IMR-90 (cell line): Measurements from ENCODE around the gene NACA. TPM values are rescaled to one million over a fixed set of nuclear protein-coding genes. Genes with fewer than 3 reads are reported as not detected.

Source experiments
- ATAC-seq: fragments of 200-7000 bp; cut with Tn5 transposase; 2 replicates; pipeline ENCODE4 v1.9.1; 2020; ENCODE audit warnings: low read depth, mild to moderate bottlenecking, moderate library complexity
- BruUV-seq: library from RNA; stranded (reverse); fragments of 400-500 nt; replicated peaks from 2 replicates; lab custom pipeline; 2021; lab: Mats Ljungman, UMichigan
- CTCF ChIA-PET: fragments of 300-600 bp; formaldehyde crosslinking; extraction: SDS; loops from one replicate; lab custom pipeline; 2021; ENCODE audit warnings: antibody characterized with exemption; lab: Yijun Ruan, JAX
- POLR2A ChIA-PET: fragments of 300-600 bp; sonication (Branson Sonifier 250); formaldehyde crosslinking; loops from one replicate; lab custom pipeline; 2022; ENCODE audit warnings: antibody characterized with exemption; ENCODE audit not compliant: unreplicated experiment; lab: Charles Lee
- DNase-seq: peaks from one replicate; pipeline ENCODE4 v3.0.0; 2013
- H2AFZ ChIP-seq: replicated peaks from 2 replicates; pipeline ENCODE3; 2013; ENCODE audit warnings: low read length, mild to moderate bottlenecking; ENCODE audit not compliant: poor library complexity
- H2AK5ac ChIP-seq: 2 replicates; pipeline ENCODE4 v1.6.1; 2013; ENCODE audit warnings: low read depth, low read length, inconsistent platforms
- H2AK9ac ChIP-seq: replicated peaks from 2 replicates; pipeline ENCODE3; 2013; ENCODE audit warnings: mild to moderate bottlenecking, low read depth, low read length, moderate library complexity; ENCODE audit not compliant: poor library complexity
- H2BK120ac ChIP-seq: 2 replicates; pipeline ENCODE4 v1.6.1; 2013; ENCODE audit warnings: low read depth, low read length, inconsistent platforms
- H2BK15ac ChIP-seq: 3 replicates; pipeline ENCODE4 v1.6.1; 2013; ENCODE audit warnings: low read depth, low read length, inconsistent platforms
- H2BK20ac ChIP-seq: 2 replicates; pipeline ENCODE4 v1.6.1; 2013; ENCODE audit warnings: low read depth, mild to moderate bottlenecking, inconsistent platforms, low read length, moderate library complexity
- H2BK5ac ChIP-seq: 2 replicates; pipeline ENCODE4 v1.6.1; 2013; ENCODE audit warnings: mild to moderate bottlenecking, low read depth, low read length, inconsistent platforms; ENCODE audit not compliant: poor library complexity, severe bottlenecking
- H3K14ac ChIP-seq: replicated peaks from 2 replicates; pipeline ENCODE4 v1.6.1; 2013; ENCODE audit warnings: low read depth, low read length, inconsistent platforms
- H3K18ac ChIP-seq: 2 replicates; pipeline ENCODE4 v1.6.1; 2013; ENCODE audit warnings: low read depth, low read length, control low read depth
- H3K23ac ChIP-seq: 2 replicates; pipeline ENCODE4 v1.6.1; 2013; ENCODE audit warnings: low read depth, low read length, inconsistent platforms
- H3K27ac ChIP-seq: 2 replicates; pipeline ENCODE4 v1.5.1; 2013; ENCODE audit warnings: mild to moderate bottlenecking, control low read depth, low read length; ENCODE audit not compliant: insufficient read depth
- H3K27me3 ChIP-seq: 2 replicates; pipeline ENCODE4 v1.6.1; 2013; ENCODE audit warnings: low read length; ENCODE audit not compliant: control insufficient read depth, insufficient read depth
- H3K36me3 ChIP-seq: 2 replicates; pipeline ENCODE4 v1.6.1; 2013; ENCODE audit warnings: low read length, mixed read lengths; ENCODE audit not compliant: control insufficient read depth, insufficient read depth
- H3K4ac ChIP-seq: 2 replicates; pipeline ENCODE4 v1.6.1; 2013; ENCODE audit warnings: low read depth, low read length, inconsistent platforms
- H3K4me1 ChIP-seq: 2 replicates; pipeline ENCODE4 v1.6.1; 2013; ENCODE audit warnings: low read length, mixed read lengths; ENCODE audit not compliant: control insufficient read depth, insufficient read depth
- H3K4me2 ChIP-seq: 2 replicates; pipeline ENCODE4 v1.6.1; 2013; ENCODE audit warnings: low read depth, mild to moderate bottlenecking, control low read depth, low read length, moderate library complexity
- H3K4me3 ChIP-seq: 2 replicates; pipeline ENCODE4 v1.5.1; 2013; ENCODE audit warnings: low read depth, mild to moderate bottlenecking, control low read depth, low read length, moderate library complexity; ENCODE audit not compliant: insufficient read depth
- H3K56ac ChIP-seq: 2 replicates; pipeline ENCODE4 v1.6.1; 2013; ENCODE audit warnings: low read length, inconsistent platforms; ENCODE audit not compliant: insufficient read depth; ENCODE audit errors: extremely low read depth
- H3K79me1 ChIP-seq, 2 experiments: 2 replicates each; pipeline ENCODE4 v1.6.1; 2013; ENCODE audit warnings: low read length in 2 of 2, inconsistent platforms in 1 of 2, low read depth in 1 of 2
- H3K9ac ChIP-seq: 2 replicates; pipeline ENCODE4 v1.6.1; 2013; ENCODE audit warnings: low read depth, low read length, control low read depth
- H3K9me1 ChIP-seq: 2 replicates; pipeline ENCODE4 v1.6.1; 2013; ENCODE audit warnings: low read length, inconsistent platforms; ENCODE audit not compliant: insufficient read depth
- H3K9me3 ChIP-seq: 2 replicates; pipeline ENCODE4 v1.6.1; 2013; ENCODE audit warnings: low read length; ENCODE audit not compliant: control insufficient read depth, insufficient read depth
- H4K20me1 ChIP-seq: 2 replicates; pipeline ENCODE4 v1.6.1; 2013; ENCODE audit warnings: low read length, inconsistent platforms; ENCODE audit not compliant: insufficient read depth
- H4K5ac ChIP-seq: 2 replicates; pipeline ENCODE4 v1.6.1; 2013; ENCODE audit warnings: mild to moderate bottlenecking, low read depth, low read length, control low read depth
- H4K8ac ChIP-seq, 2 experiments: 2 replicates each; pipeline ENCODE4 v1.6.1; 2013; ENCODE audit warnings: low read depth in 2 of 2, low read length in 2 of 2, control low read depth in 1 of 2, inconsistent platforms in 1 of 2
- H4K91ac ChIP-seq: 2 replicates; pipeline ENCODE4 v1.6.1; 2013; ENCODE audit warnings: low read depth, low read length, inconsistent platforms; ENCODE audit not compliant: insufficient read depth
- BHLHE40 ChIP-seq: fragments of 150-350 bp; IDR thresholded peaks from 2 replicates; pipeline ENCODE4 v1.6.1; 2016; ENCODE audit warnings: mild to moderate bottlenecking, low read depth, low read length
- CEBPB ChIP-seq: IDR thresholded peaks from 2 replicates; pipeline ENCODE4 v1.6.1; 2012; ENCODE audit warnings: low read depth, low read length, improper control_type of control experiment
- CHD1 ChIP-seq: IDR thresholded peaks from 2 replicates; pipeline ENCODE4 v1.6.1; 2012; ENCODE audit warnings: low read depth, low read length, improper control_type of control experiment
- FOS ChIP-seq: fragments of 150-350 bp; IDR thresholded peaks from 2 replicates; pipeline ENCODE4 v1.6.1; 2016; ENCODE audit warnings: low read depth, low read length
- MAFK ChIP-seq: IDR thresholded peaks from 2 replicates; pipeline ENCODE4 v1.6.1; 2012; ENCODE audit warnings: low read depth, low read length, improper control_type of control experiment
- MAZ ChIP-seq: IDR thresholded peaks from 2 replicates; pipeline ENCODE4 v1.6.1; 2012; ENCODE audit warnings: low read depth, mild to moderate bottlenecking, low read length, improper control_type of control experiment, moderate library complexity, borderline replicate concordance
- MXI1 ChIP-seq: IDR thresholded peaks from 2 replicates; pipeline ENCODE4 v1.6.1; 2012; ENCODE audit warnings: low read depth, mild to moderate bottlenecking, low read length, moderate library complexity, borderline replicate concordance
- NFE2L2 ChIP-seq: fragments of 150-350 bp; IDR thresholded peaks from 2 replicates; pipeline ENCODE4 v1.6.1; 2016; ENCODE audit warnings: low read depth, mild to moderate bottlenecking, low read length
- POLR2A ChIP-seq: IDR thresholded peaks from 2 replicates; pipeline ENCODE4 v1.6.1; 2012; ENCODE audit warnings: mild to moderate bottlenecking, low read depth, low read length
- RAD21 ChIP-seq: IDR thresholded peaks from 2 replicates; pipeline ENCODE4 v1.6.1; 2012; ENCODE audit warnings: low read length, improper control_type of control experiment
- RFX5 ChIP-seq: IDR thresholded peaks from 2 replicates; pipeline ENCODE4 v1.8.0; 2012; ENCODE audit warnings: low read depth, mild to moderate bottlenecking, low read length, moderate library complexity
- SMC3 ChIP-seq: fragments of 150-350 bp; IDR thresholded peaks from 2 replicates; pipeline ENCODE4 v1.6.1; 2016; ENCODE audit warnings: low read depth, mild to moderate bottlenecking, antibody characterized with exemption, low read length, moderate library complexity
- WGBS, 2 experiments: methylation state at CpG; one replicate each; pipeline versions ENCODE4 v1.1.5 to v1.1.7; 2013; ENCODE audit warnings: missing lambda C conversion rate in 2 of 2; ENCODE audit not compliant: insufficient read length in 1 of 2; ENCODE audit errors: extremely low coverage in 2 of 2; 5-methylcytosine and 5-hydroxymethylcytosine counted together
- dilution Hi-C: fragments of 300-500 bp; cut with HindIII; formaldehyde crosslinking; loops from one replicate; pipeline ENCODE4 v1.14.3; 2018; ENCODE audit warnings: low sequenced_read_pairs; ENCODE audit not compliant: unreplicated experiment
- in situ Hi-C: fragments of 300-500 bp; cut with MboI; formaldehyde crosslinking; loops from 3 replicates; pipeline ENCODE4 v1.14.3; 2019; ENCODE audit warnings: low sequenced_read_pairs, inconsistent platforms, mixed read lengths
- intact Hi-C: fragments of 100-400 bp; cut with micrococcal nuclease; formaldehyde crosslinking; loops from 2 replicates; pipeline ENCODE4 v1.10.0; 2022
- polyA plus RNA-seq, 3 experiments: library from polyadenylated mRNA; depleted of rRNA; stranded (reverse); fragments of >200 nt; gene quantifications; 2 replicates each; pipeline ENCODE4 v1.2.3, GENCODE V29; 2012; ENCODE audit warnings: low replicate concordance in 1 of 3
- total RNA-seq: library from RNA; depleted of rRNA; stranded (reverse); fragments of >200 nt; gene quantifications from 2 replicates; pipeline ENCODE4 v1.2.3, GENCODE V29; 2012
- TF ChIP-seq, protein P1 (sequence below): fragments of 150-350 bp; IDR thresholded peaks from 2 replicates; pipeline ENCODE4 v1.6.1; 2017; ENCODE audit warnings: mild to moderate bottlenecking, antibody characterized with exemption, low read length, low read depth
- TF ChIP-seq, protein P2 (sequence below): fragments of 150-350 bp; IDR thresholded peaks from 2 replicates; pipeline ENCODE4 v1.6.1; 2016; ENCODE audit warnings: low read depth, mild to moderate bottlenecking, low read length, moderate library complexity, borderline replicate concordance
- TF ChIP-seq, protein P3 (sequence below): conservative IDR thresholded peaks from 2 replicates; pipeline ENCODE4 v1.5.1; 2012; ENCODE audit warnings: mild to moderate bottlenecking, low read depth, low read length, improper control_type of control experiment

Gene NACA
- total and polyA plus RNA-seq, 2 of the 4 experiments (the other 2 are of a cell fraction), result 662 to 1,223 TPM

DNA sequence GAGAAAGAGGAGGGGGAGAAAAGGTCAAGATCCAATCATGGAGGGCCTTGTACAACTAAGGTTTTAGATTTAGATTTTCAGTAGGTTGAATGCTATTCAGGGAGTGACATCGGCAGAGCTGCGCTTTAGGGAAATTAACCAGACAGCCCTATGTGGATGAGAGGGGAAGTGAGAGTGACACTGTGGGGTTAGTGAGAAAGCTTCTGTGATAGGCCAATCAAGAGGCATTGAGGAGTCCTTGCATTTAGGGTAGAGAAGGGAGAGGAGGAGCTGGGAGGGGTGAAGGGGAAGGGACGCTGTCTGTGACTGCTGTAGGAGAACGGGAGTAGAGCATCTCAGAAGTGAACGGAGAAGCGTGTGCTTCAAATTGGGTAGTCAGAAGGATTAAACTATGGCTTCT, 41.4 kb upstream of the NACA start:
- no peak overlapping the region for H2BK120ac ChIP-seq
- no peak overlapping the region for H4K91ac ChIP-seq
- no peak overlapping the region for H4K5ac ChIP-seq
- H3K27ac ChIP-seq, result no peak overlapping the region
- no peak overlapping the region for H3K4ac ChIP-seq
- no peaks in the 10 kb centered on the region; the same call in 1 of the 2 replicates for H3K27me3 ChIP-seq
- no peak overlapping the region for H3K14ac ChIP-seq
- dilution Hi-C loops (no loop called here), intact Hi-C loops (no loop called here), in situ Hi-C loops (no loop called here)
- ChIA-PET CTCF (no interaction called here), POLR2A (no interaction called here)
- DNase-seq (no peak), ATAC-seq (no peak)
- TF ChIP-seq CEBPB, result no peak
- TF ChIP-seq, protein P1, sequence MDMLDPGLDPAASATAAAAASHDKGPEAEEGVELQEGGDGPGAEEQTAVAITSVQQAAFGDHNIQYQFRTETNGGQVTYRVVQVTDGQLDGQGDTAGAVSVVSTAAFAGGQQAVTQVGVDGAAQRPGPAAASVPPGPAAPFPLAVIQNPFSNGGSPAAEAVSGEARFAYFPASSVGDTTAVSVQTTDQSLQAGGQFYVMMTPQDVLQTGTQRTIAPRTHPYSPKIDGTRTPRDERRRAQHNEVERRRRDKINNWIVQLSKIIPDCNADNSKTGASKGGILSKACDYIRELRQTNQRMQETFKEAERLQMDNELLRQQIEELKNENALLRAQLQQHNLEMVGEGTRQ, result no peak
- TF ChIP-seq BHLHE40, result no peak
- TF ChIP-seq POLR2A, result no peak
- TF ChIP-seq RAD21, result no peak
- TF ChIP-seq MXI1, result no peak
- no peak for TF ChIP-seq RFX5
- TF ChIP-seq NFE2L2, result no peak
- no peak for TF ChIP-seq CHD1
- TF ChIP-seq, protein P2, sequence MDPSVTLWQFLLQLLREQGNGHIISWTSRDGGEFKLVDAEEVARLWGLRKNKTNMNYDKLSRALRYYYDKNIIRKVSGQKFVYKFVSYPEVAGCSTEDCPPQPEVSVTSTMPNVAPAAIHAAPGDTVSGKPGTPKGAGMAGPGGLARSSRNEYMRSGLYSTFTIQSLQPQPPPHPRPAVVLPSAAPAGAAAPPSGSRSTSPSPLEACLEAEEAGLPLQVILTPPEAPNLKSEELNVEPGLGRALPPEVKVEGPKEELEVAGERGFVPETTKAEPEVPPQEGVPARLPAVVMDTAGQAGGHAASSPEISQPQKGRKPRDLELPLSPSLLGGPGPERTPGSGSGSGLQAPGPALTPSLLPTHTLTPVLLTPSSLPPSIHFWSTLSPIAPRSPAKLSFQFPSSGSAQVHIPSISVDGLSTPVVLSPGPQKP, result no peak
- TF ChIP-seq MAZ, result no peak
- TF ChIP-seq, protein P3, sequence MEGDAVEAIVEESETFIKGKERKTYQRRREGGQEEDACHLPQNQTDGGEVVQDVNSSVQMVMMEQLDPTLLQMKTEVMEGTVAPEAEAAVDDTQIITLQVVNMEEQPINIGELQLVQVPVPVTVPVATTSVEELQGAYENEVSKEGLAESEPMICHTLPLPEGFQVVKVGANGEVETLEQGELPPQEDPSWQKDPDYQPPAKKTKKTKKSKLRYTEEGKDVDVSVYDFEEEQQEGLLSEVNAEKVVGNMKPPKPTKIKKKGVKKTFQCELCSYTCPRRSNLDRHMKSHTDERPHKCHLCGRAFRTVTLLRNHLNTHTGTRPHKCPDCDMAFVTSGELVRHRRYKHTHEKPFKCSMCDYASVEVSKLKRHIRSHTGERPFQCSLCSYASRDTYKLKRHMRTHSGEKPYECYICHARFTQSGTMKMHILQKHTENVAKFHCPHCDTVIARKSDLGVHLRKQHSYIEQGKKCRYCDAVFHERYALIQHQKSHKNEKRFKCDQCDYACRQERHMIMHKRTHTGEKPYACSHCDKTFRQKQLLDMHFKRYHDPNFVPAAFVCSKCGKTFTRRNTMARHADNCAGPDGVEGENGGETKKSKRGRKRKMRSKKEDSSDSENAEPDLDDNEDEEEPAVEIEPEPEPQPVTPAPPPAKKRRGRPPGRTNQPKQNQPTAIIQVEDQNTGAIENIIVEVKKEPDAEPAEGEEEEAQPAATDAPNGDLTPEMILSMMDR, result no peak
- no peak for TF ChIP-seq FOS
- no peak for TF ChIP-seq SMC3
- no peak for TF ChIP-seq MAFK
- H2BK20ac ChIP-seq, result no peak overlapping the region
- H3K4me3 ChIP-seq, result no peak overlapping the region
- no peak overlapping the region for H2BK5ac ChIP-seq
- H3K9me3 ChIP-seq, result no peaks in the 10 kb centered on the region
- H3K23ac ChIP-seq, result no peak overlapping the region
- H2BK15ac ChIP-seq, result no peak overlapping the region
- no peaks in the 10 kb centered on the region for H4K20me1 ChIP-seq
- H2AK5ac ChIP-seq, result no peak overlapping the region
- no peak overlapping the region for H2AK9ac ChIP-seq
- H3K4me1 ChIP-seq, result no peaks in the 10 kb centered on the region; the same call in 1 of the 2 replicates
- 93% methylated on average over 6 of the region's 6 CpGs; no CpG with 5 or more reads in 1 of the 2 experiments for WGBS, 2 experiments
- H3K4me2 ChIP-seq, result no peak overlapping the region
- H3K9ac ChIP-seq, result no peak overlapping the region
- no peak overlapping the region for H2AFZ ChIP-seq
- H3K79me1 ChIP-seq, result peaks cover 0 to 3% of the 10 kb centered on the region in 2 experiments; a peak in 1 of 4 replicates
- BruUV-seq, result no TSS peak
- no peak overlapping the region for H4K8ac ChIP-seq
- H3K9me1 ChIP-seq, result 0 out of 2 replicates have a peak, but pooled peaks cover 3% of the 10 kb centered on the region
- no peak overlapping the region for H3K56ac ChIP-seq
- H3K18ac ChIP-seq, result no peak overlapping the region
- no peaks in the 10 kb centered on the region for H3K36me3 ChIP-seq
